H9 (cell line): ENCODE results near the gene CIDEC. TPM values are rescaled to one million over a fixed set of nuclear protein-coding genes. Genes with fewer than 3 reads are reported as not detected.

Experiments
- DNase-seq: peaks from one replicate; pipeline ENCODE4 v3.0.0-alpha.2; 2017
- H2AFZ ChIP-seq: one replicate; pipeline ENCODE4 v1.6.1; 2013; ENCODE audit warnings: mild to moderate bottlenecking, low read length, control low read depth, moderate library complexity
- H2AK5ac ChIP-seq: 2 replicates; pipeline ENCODE4 v1.6.1; 2013; ENCODE audit warnings: low read length, control low read depth, mixed read lengths; ENCODE audit not compliant: insufficient read length
- H2BK120ac ChIP-seq: one replicate; pipeline ENCODE4 v1.6.1; 2013; ENCODE audit warnings: low read depth, mild to moderate bottlenecking, low read length, control low read depth, inconsistent platforms; ENCODE audit not compliant: poor library complexity, severe bottlenecking
- H2BK12ac ChIP-seq: 2 replicates; pipeline ENCODE4 v1.6.1; 2013; ENCODE audit warnings: low read length, control low read depth, mixed read lengths, low read depth; ENCODE audit not compliant: insufficient read length
- H2BK15ac ChIP-seq: 2 replicates; pipeline ENCODE4 v1.6.1; 2013; ENCODE audit warnings: low read depth, low read length, control low read depth
- H2BK20ac ChIP-seq: one replicate; pipeline ENCODE4 v1.6.1; 2013; ENCODE audit warnings: low read depth, mild to moderate bottlenecking, low read length, control low read depth, inconsistent platforms; ENCODE audit not compliant: poor library complexity, severe bottlenecking
- H2BK5ac ChIP-seq: 2 replicates; pipeline ENCODE4 v1.6.1; 2013; ENCODE audit warnings: low read length, control low read depth, mixed read lengths; ENCODE audit not compliant: insufficient read length
- H3K14ac ChIP-seq: 2 replicates; pipeline ENCODE4 v1.6.1; 2013; ENCODE audit warnings: low read length, control low read depth; ENCODE audit not compliant: insufficient read depth
- H3K18ac ChIP-seq: 2 replicates; pipeline ENCODE4 v1.6.1; 2013; ENCODE audit warnings: low read depth, mild to moderate bottlenecking, mixed read lengths, low read length, control low read depth; ENCODE audit not compliant: insufficient read length
- H3K23ac ChIP-seq: 2 replicates; pipeline ENCODE4 v1.6.1; 2013; ENCODE audit warnings: low read length, control low read depth, mixed read lengths, low read depth; ENCODE audit not compliant: insufficient read length
- H3K23me2 ChIP-seq: 2 replicates; pipeline ENCODE4 v1.6.1; 2013; ENCODE audit warnings: low read depth, mild to moderate bottlenecking, mixed read lengths, low read length, control low read depth; ENCODE audit not compliant: insufficient read length, poor library complexity, severe bottlenecking
- H3K27ac ChIP-seq: 2 replicates; pipeline ENCODE4 v1.5.1; 2013; ENCODE audit warnings: low read length, control low read depth, mixed read lengths, low read depth; ENCODE audit not compliant: insufficient read length
- H3K27me3 ChIP-seq: 2 replicates; pipeline ENCODE4 v1.6.1; 2013; ENCODE audit warnings: low read length, control low read depth, inconsistent platforms; ENCODE audit not compliant: insufficient read depth
- H3K4ac ChIP-seq: 2 replicates; pipeline ENCODE4 v1.6.1; 2013; ENCODE audit warnings: low read depth, mild to moderate bottlenecking, control low read depth, inconsistent platforms, low read length, moderate library complexity
- H3K4me1 ChIP-seq: 2 replicates; pipeline ENCODE4 v1.6.1; 2013; ENCODE audit warnings: low read length, control low read depth, inconsistent platforms; ENCODE audit not compliant: insufficient read depth
- H3K4me2 ChIP-seq: 2 replicates; pipeline ENCODE4 v1.6.1; 2013; ENCODE audit warnings: low read length, control low read depth, mixed read lengths; ENCODE audit not compliant: insufficient read length, insufficient read depth
- H3K56ac ChIP-seq: 2 replicates; pipeline ENCODE4 v1.6.1; 2013; ENCODE audit warnings: low read depth, mild to moderate bottlenecking, mixed read lengths, low read length, control low read depth; ENCODE audit not compliant: insufficient read length
- H3K79me1 ChIP-seq: 2 replicates; pipeline ENCODE4 v1.6.1; 2013; ENCODE audit warnings: low read depth, mild to moderate bottlenecking, moderate library complexity, low read length, control low read depth, inconsistent platforms; ENCODE audit not compliant: insufficient read depth, poor library complexity, severe bottlenecking
- H3K79me2 ChIP-seq: 2 replicates; pipeline ENCODE4 v1.6.1; 2013; ENCODE audit warnings: low read length, control low read depth, inconsistent platforms; ENCODE audit not compliant: insufficient read depth
- H3K9ac ChIP-seq: 2 replicates; pipeline ENCODE4 v1.6.1; 2013; ENCODE audit warnings: low read length, control low read depth, mixed read lengths; ENCODE audit not compliant: insufficient read length; ENCODE audit errors: extremely low read depth
- H3K9me3 ChIP-seq: one replicate; pipeline ENCODE4 v1.6.1; 2013; ENCODE audit warnings: low read depth, low read length, inconsistent platforms; ENCODE audit not compliant: control insufficient read depth
- H3T11ph ChIP-seq: one replicate; pipeline ENCODE4 v1.6.1; 2013; ENCODE audit warnings: mild to moderate bottlenecking, low read length, control low read depth, inconsistent platforms
- H4K20me1 ChIP-seq: one replicate; pipeline ENCODE4 v1.6.1; 2013; ENCODE audit not compliant: control insufficient read depth, insufficient read length, insufficient read depth
- H4K5ac ChIP-seq: 2 replicates; pipeline ENCODE4 v1.6.1; 2013; ENCODE audit warnings: low read depth, mild to moderate bottlenecking, mixed read lengths, low read length, control low read depth; ENCODE audit not compliant: insufficient read length
- H4K8ac ChIP-seq: replicated peaks from 2 replicates; pipeline ENCODE4 v1.6.1; 2013; ENCODE audit warnings: low read length, control low read depth, mixed read lengths, low read depth; ENCODE audit not compliant: insufficient read length
- H4K91ac ChIP-seq: 2 replicates; pipeline ENCODE4 v1.6.1; 2013; ENCODE audit warnings: low read depth, mild to moderate bottlenecking, moderate library complexity, mixed read lengths, low read length, control low read depth; ENCODE audit not compliant: insufficient read length
- H3K27ac Mint-ChIP-seq, 3 experiments: 2 replicates in 2 of 3; 3 replicates in 1 of 3; pipeline ENCODE4 v1.8.0; 2020 to 2021; ENCODE audit warnings: mixed read lengths in 3 of 3, mild to moderate bottlenecking in 1 of 3, moderate library complexity in 1 of 3
- H3K27me3 Mint-ChIP-seq: 2 replicates; pipeline ENCODE4 v1.8.0; 2021; ENCODE audit warnings: low read depth, mild to moderate bottlenecking, moderate library complexity, mixed read lengths
- H3K36me3 Mint-ChIP-seq, 3 experiments: 2 replicates in 2 of 3; 3 replicates in 1 of 3; pipeline ENCODE4 v1.8.0; 2020 to 2021; ENCODE audit warnings: low read depth in 3 of 3, mixed read lengths in 3 of 3; ENCODE audit not compliant: insufficient read depth in 1 of 3
- H3K4me1 Mint-ChIP-seq, 2 experiments: 2 replicates each; pipeline ENCODE4 v1.8.0; 2020; ENCODE audit warnings: mixed read lengths in 2 of 2
- H3K4me3 Mint-ChIP-seq, 2 experiments: 2 replicates in 1 of 2; 3 replicates in 1 of 2; pipeline ENCODE4 v1.8.0; 2020 to 2021; ENCODE audit warnings: mild to moderate bottlenecking in 2 of 2, mixed read lengths in 2 of 2, moderate library complexity in 1 of 2
- H3K9me3 Mint-ChIP-seq, 2 experiments: 2 replicates in 1 of 2; 3 replicates in 1 of 2; pipeline ENCODE4 v1.8.0; 2020; ENCODE audit warnings: mild to moderate bottlenecking in 2 of 2, mixed read lengths in 2 of 2, moderate library complexity in 1 of 2
- WGBS: extraction: QIAGEN DNeasy Blood & Tissue Kit; methylation state at CpG from one replicate; pipeline ENCODE4 v1.1.7; 2013; ENCODE audit warnings: missing lambda C conversion rate, low lambda C conversion rate, mixed read lengths; ENCODE audit not compliant: insufficient read length; ENCODE audit errors: extremely low coverage; 5-methylcytosine and 5-hydroxymethylcytosine counted together
- total RNA-seq: library from RNA; stranded (reverse); gene quantifications from 2 replicates; pipeline ENCODE4 v1.2.1, GENCODE V29; 2021
- TF ChIP-seq, protein P1 (sequence below): fragments of 200-600 bp; sonication (generic); conservative IDR thresholded peaks from 3 replicates; pipeline ENCODE4 v1.8.0; 2021; ENCODE audit warnings: antibody characterized with exemption, mild to moderate bottlenecking

Gene CIDEC
- total RNA-seq, 1 experiment from 2014 or later, result not detected

DNA sequence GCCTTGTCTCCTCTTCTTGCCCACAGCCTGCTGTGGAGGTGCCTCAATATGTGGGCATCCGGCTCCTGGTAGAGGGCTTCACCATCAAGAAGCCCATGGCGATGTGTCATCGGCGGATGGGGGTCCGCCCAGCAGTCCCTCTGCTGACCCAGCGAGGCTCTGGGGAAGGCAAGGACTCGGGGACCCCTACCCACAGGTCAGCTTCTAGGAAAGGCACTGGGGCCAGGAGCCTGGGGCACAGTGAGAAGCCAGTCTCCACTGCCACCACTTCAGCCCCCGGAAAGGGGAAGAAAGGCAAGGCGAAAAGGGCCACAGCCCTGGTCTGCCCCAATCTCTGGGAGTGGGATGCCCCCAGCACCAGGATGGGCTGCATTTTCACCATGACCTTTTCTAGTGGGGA, 47.0 kb downstream of the CIDEC start:
- Histone ChIP-seq H3K56ac (no peak overlapping the region), H4K8ac (no peak overlapping the region), H3K27ac (no peak overlapping the region), H3K9me3 (no peaks in the 10 kb centered on the region), H4K91ac (no peak overlapping the region), H3K14ac (no peak overlapping the region), H3K23ac (no peak overlapping the region), H3K23me2 (no peaks in the 10 kb centered on the region), H2BK120ac (no peak overlapping the region), H2BK5ac (no peak overlapping the region), H3K9ac (no peak overlapping the region), H3K27me3 (no peaks in the 10 kb centered on the region), H2BK15ac (no peak overlapping the region), H4K5ac (no peak overlapping the region), H3K4me2 (no peak overlapping the region), H3K79me2 (no peaks in the 10 kb centered on the region), H3K4me1 (no peaks in the 10 kb centered on the region), H3T11ph (no peak overlapping the region), H3K79me1 (no peaks in the 10 kb centered on the region), H4K20me1 (no peaks in the 10 kb centered on the region), H2BK20ac (no peak overlapping the region), H2BK12ac (no peak overlapping the region), H3K18ac (no peak overlapping the region), H2AK5ac (no peak overlapping the region), H2AFZ (no peak overlapping the region), H3K4ac (no peak overlapping the region)
- no peak for DNase-seq
- TF ChIP-seq, protein P1, sequence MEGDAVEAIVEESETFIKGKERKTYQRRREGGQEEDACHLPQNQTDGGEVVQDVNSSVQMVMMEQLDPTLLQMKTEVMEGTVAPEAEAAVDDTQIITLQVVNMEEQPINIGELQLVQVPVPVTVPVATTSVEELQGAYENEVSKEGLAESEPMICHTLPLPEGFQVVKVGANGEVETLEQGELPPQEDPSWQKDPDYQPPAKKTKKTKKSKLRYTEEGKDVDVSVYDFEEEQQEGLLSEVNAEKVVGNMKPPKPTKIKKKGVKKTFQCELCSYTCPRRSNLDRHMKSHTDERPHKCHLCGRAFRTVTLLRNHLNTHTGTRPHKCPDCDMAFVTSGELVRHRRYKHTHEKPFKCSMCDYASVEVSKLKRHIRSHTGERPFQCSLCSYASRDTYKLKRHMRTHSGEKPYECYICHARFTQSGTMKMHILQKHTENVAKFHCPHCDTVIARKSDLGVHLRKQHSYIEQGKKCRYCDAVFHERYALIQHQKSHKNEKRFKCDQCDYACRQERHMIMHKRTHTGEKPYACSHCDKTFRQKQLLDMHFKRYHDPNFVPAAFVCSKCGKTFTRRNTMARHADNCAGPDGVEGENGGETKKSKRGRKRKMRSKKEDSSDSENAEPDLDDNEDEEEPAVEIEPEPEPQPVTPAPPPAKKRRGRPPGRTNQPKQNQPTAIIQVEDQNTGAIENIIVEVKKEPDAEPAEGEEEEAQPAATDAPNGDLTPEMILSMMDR, result no peak
- Mint-ChIP-seq H3K4me3 (no peak overlapping the region), H3K4me1 (0 out of 4 replicates have a peak, but pooled peaks cover 0 to 3% of the 10 kb centered on the region in 2 experiments), H3K27me3 (no peaks in the 10 kb centered on the region), H3K27ac (no peak overlapping the region), H3K9me3 (no peaks in the 10 kb centered on the region), H3K36me3 (peaks cover 2 to 25% (median 13%) of the 10 kb centered on the region in 3 experiments)
- whole genome bisulfite sequencing, result no CpG with 5 or more reads among the region's 9 CpGs
